ENCODE results near the gene MAST1. TPM values are rescaled to one million over a fixed set of nuclear protein-coding genes. Genes with fewer than 3 reads are reported as not detected.

Gene MAST1
- total RNA-seq, 6 donors from 2014 or later = 0.17 to 0.89 (median 0.61) TPM; not detected in 3

- no peak for DNase-seq
- WGBS, 2 donors = 93 to 94% methylated on average over 14 of the region's 14 CpGs
- Histone ChIP-seq H3K36me3 (peaks cover 7 to 13% (median 11%) of the 10 kb centered on the region in 4 donors), H3K4me1 (peaks cover 15 to 27% (median 20%) of the 10 kb centered on the region in 4 donors), H3K4me3 (no peak overlapping the region), H3K27ac (no peak overlapping the region), H3K9me3 (no peaks in the 10 kb centered on the region), H3K27me3 (no peaks in the 10 kb centered on the region)
- TF ChIP-seq, protein P1, sequence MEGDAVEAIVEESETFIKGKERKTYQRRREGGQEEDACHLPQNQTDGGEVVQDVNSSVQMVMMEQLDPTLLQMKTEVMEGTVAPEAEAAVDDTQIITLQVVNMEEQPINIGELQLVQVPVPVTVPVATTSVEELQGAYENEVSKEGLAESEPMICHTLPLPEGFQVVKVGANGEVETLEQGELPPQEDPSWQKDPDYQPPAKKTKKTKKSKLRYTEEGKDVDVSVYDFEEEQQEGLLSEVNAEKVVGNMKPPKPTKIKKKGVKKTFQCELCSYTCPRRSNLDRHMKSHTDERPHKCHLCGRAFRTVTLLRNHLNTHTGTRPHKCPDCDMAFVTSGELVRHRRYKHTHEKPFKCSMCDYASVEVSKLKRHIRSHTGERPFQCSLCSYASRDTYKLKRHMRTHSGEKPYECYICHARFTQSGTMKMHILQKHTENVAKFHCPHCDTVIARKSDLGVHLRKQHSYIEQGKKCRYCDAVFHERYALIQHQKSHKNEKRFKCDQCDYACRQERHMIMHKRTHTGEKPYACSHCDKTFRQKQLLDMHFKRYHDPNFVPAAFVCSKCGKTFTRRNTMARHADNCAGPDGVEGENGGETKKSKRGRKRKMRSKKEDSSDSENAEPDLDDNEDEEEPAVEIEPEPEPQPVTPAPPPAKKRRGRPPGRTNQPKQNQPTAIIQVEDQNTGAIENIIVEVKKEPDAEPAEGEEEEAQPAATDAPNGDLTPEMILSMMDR (IDR thresholded peaks at IDR 0.05) = no peak
- no peak for TF ChIP-seq POLR2A (IDR thresholded peaks at IDR 0.05)
- ATAC-seq (ENCODE audit: low FRiP score in 2 of 2) = no peak
These were observed 79.9 kb downstream of the MAST1 start for GRCh38 chr19:12918253-12918652.

DNA sequence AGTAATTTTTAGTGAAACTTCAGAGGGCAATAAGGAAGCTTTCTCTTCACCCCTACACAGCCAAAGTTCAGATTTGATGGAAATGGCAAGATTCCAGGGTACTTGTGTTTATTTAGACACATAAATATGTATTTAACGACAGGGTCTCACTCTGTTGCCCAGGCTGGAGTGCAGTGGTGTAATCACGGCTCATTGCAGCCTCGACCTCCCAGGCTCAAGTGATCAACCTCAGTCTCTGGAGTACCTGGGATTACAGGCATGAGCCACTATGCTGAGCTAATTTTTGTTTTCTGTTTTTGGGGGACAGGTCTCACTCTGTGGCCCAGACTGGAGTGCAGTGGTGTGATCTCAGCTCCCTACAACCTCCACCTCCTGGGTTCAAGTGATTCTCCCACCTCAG, 82.7 kb downstream of the MAST1 start:
- TF ChIP-seq, protein P1 (IDR thresholded peaks at IDR 0.05) = no peak
- TF ChIP-seq EP300 (IDR thresholded peaks at IDR 0.05) (no peak), POLR2A (IDR thresholded peaks at IDR 0.05) (no peak)
- no peaks in the 10 kb centered on the region for H3K27me3 ChIP-seq
- H3K27ac ChIP-seq = no peak overlapping the region
- DNase-seq (no peak), ATAC-seq (ENCODE audit: low FRiP score in 2 of 2) (no peak)
- WGBS, 2 donors = 34 to 45% methylated on average over 3 of the region's 3 CpGs
- H3K4me3 ChIP-seq = no peak overlapping the region
- no peaks in the 10 kb centered on the region for H3K9me3 ChIP-seq
- H3K4me1 ChIP-seq = peaks cover 6 to 13% (median 9%) of the 10 kb centered on the region in 4 donors
- peaks cover 31 to 40% (median 39%) of the 10 kb centered on the region in 4 donors for H3K36me3 ChIP-seq

GRCh38 chr19:12922959-12923358, 84.6 kb downstream of the MAST1 start:
- DNase-seq (no peak), ATAC-seq (ENCODE audit: low FRiP score in 2 of 2) (no peak)
- no peaks in the 10 kb centered on the region for H3K9me3 ChIP-seq
- WGBS, 2 donors = 97 to 99% methylated on average over 4 of the region's 4 CpGs
- H3K4me1 ChIP-seq = peaks cover 6 to 13% (median 9%) of the 10 kb centered on the region in 4 donors
- peaks cover 37 to 56% (median 54%) of the 10 kb centered on the region in 4 donors for H3K36me3 ChIP-seq
- no peak overlapping the region for H3K27ac ChIP-seq
- H3K4me3 ChIP-seq = no peak overlapping the region
- TF ChIP-seq POLR2AphosphoS5 (IDR thresholded peaks at IDR 0.05) (no peak), EP300 (IDR thresholded peaks at IDR 0.05) (no peak), POLR2A (IDR thresholded peaks at IDR 0.05) (no peak)
- TF ChIP-seq, protein P1 (IDR thresholded peaks at IDR 0.05) = no peak
- no peaks in the 10 kb centered on the region for H3K27me3 ChIP-seq

Small RNA genes within 50 kb of the gene (small RNA-seq; reads per million reads assigned to genes)
- gene MIR5695 (0 to 0.33 (median 0.03) reads per million in 4 donors), gene MIR6794 (0 reads per million in 4 donors)

Other genes starting within 250 kb of the MAST1 start
- 10 to 100 TPM in 2 of 6 donors, 1 to 10 TPM in 4; 4.3 to 11.6 (median 9.0) TPM for gene ZNF490, start 227.7 kb upstream of the MAST1 start, total RNA-seq
- gene ZNF791, start 227.6 kb upstream of the MAST1 start, total RNA-seq = 10 to 100 TPM; 12.6 to 29.3 (median 21.9) TPM
- gene MAN2B1, start 171.8 kb upstream of the MAST1 start, total RNA-seq = 100 to 1,000 TPM in 5 of 6 donors, 10 to 100 TPM in 1; 56.8 to 299 (median 121) TPM
- gene WDR83, start 171.7 kb upstream of the MAST1 start, total RNA-seq = 10 to 100 TPM in 2 of 6 donors, 1 to 10 TPM in 4; 6.1 to 12.9 (median 8.4) TPM
- gene DHPS, start 156.6 kb upstream of the MAST1 start, total RNA-seq = 100 to 1,000 TPM in 2 of 6 donors, 10 to 100 TPM in 4; 71.6 to 190 (median 94.3) TPM
- not detected for gene GNG14, start 150.5 kb upstream of the MAST1 start, total RNA-seq
- gene FBXW9, start 141.9 kb upstream of the MAST1 start, total RNA-seq = 10 to 100 TPM in 2 of 6 donors, 1 to 10 TPM in 4; 6.5 to 13.7 (median 8.7) TPM
- 100 to 1,000 TPM in 1 of 6 donors, 10 to 100 TPM in 5; 43.5 to 124 (median 46.1) TPM for gene TNPO2, start 114.6 kb upstream of the MAST1 start, total RNA-seq
- 100 to 1,000 TPM; 156 to 324 (median 261) TPM for gene TRIR, start 103.8 kb upstream of the MAST1 start, total RNA-seq
- gene GET3, start 101.0 kb upstream of the MAST1 start, total RNA-seq = 10 to 100 TPM; 14.7 to 71.7 (median 49.8) TPM
- under 1 TPM in 1 of 6 donors, not detected in 5; 0.11 TPM for gene BEST2, start 86.7 kb upstream of the MAST1 start, total RNA-seq
- 100 to 1,000 TPM in 2 of 6 donors, 10 to 100 TPM in 4; 48.9 to 367 (median 79.6) TPM for gene HOOK2, start 63.0 kb upstream of the MAST1 start, total RNA-seq
- 100 to 1,000 TPM; 127 to 422 (median 354) TPM for gene JUNB, start 47.0 kb upstream of the MAST1 start, total RNA-seq
- gene PRDX2, start 36.7 kb upstream of the MAST1 start, total RNA-seq = 100 to 1,000 TPM in 4 of 6 donors, 10 to 100 TPM in 2; 57.6 to 173 (median 123) TPM
- gene THSD8, start 36.4 kb upstream of the MAST1 start, total RNA-seq = 1 to 10 TPM in 2 of 6 donors, not detected in 4; 4.6 to 6.0 TPM
- gene RNASEH2A, start 31.9 kb upstream of the MAST1 start, total RNA-seq = 1 to 10 TPM; 4.2 to 7.6 (median 5.6) TPM
- gene RTBDN, start 3.9 kb upstream of the MAST1 start, total RNA-seq = not detected
- gene DNASE2, start 42.9 kb downstream of the MAST1 start, total RNA-seq = 10 to 100 TPM; 34.6 to 87.2 (median 60.1) TPM
- gene KLF1, start 48.7 kb downstream of the MAST1 start, total RNA-seq = under 1 TPM in 4 of 6 donors, not detected in 2; 0.17 to 0.89 (median 0.42) TPM
- 10 to 100 TPM; 19.3 to 47.1 (median 33.3) TPM for gene GCDH, start 52.6 kb downstream of the MAST1 start, total RNA-seq
- not detected for gene SYCE2, start 80.8 kb downstream of the MAST1 start, total RNA-seq
- gene FARSA, start 95.2 kb downstream of the MAST1 start, total RNA-seq = 100 to 1,000 TPM in 1 of 6 donors, 10 to 100 TPM in 5; 35.3 to 104 (median 53.4) TPM
- gene CALR, start 100.1 kb downstream of the MAST1 start, total RNA-seq = 1,000 to 10,000 TPM in 1 of 6 donors, 100 to 1,000 TPM in 5; 171 to 1,351 (median 423) TPM
- 100 to 1,000 TPM in 3 of 6 donors, 10 to 100 TPM in 3; 69.1 to 115 (median 98.8) TPM for gene RAD23A, start 107.3 kb downstream of the MAST1 start, total RNA-seq
- gene GADD45GIP1, start 118.7 kb downstream of the MAST1 start, total RNA-seq = 10 to 100 TPM; 15.3 to 43.8 (median 26.6) TPM
- not detected for gene DAND5, start 131.1 kb downstream of the MAST1 start, total RNA-seq
- gene NFIX, start 157.0 kb downstream of the MAST1 start, total RNA-seq = 100 to 1,000 TPM in 3 of 6 donors, 10 to 100 TPM in 3; 64.0 to 188 (median 107) TPM

Data from upper lobe of left lung (tissue), 6 donors.